NCI-H2196 treated with DMSO at 0.1 percent for 48 hours (cell line): Measurements from ENCODE around the gene HOXA9.

Source experiments
- DNase-seq: peaks from one replicate; lab custom pipeline; 2025; ENCODE audit not compliant: unreplicated experiment; lab: John Stamatoyannopoulos, UW

Gene HOXA9

GRCh38 chr7:27188386-27189294, 23.3 kb upstream of the HOXA9 start:
- DNase-seq, result no peak

DNA sequence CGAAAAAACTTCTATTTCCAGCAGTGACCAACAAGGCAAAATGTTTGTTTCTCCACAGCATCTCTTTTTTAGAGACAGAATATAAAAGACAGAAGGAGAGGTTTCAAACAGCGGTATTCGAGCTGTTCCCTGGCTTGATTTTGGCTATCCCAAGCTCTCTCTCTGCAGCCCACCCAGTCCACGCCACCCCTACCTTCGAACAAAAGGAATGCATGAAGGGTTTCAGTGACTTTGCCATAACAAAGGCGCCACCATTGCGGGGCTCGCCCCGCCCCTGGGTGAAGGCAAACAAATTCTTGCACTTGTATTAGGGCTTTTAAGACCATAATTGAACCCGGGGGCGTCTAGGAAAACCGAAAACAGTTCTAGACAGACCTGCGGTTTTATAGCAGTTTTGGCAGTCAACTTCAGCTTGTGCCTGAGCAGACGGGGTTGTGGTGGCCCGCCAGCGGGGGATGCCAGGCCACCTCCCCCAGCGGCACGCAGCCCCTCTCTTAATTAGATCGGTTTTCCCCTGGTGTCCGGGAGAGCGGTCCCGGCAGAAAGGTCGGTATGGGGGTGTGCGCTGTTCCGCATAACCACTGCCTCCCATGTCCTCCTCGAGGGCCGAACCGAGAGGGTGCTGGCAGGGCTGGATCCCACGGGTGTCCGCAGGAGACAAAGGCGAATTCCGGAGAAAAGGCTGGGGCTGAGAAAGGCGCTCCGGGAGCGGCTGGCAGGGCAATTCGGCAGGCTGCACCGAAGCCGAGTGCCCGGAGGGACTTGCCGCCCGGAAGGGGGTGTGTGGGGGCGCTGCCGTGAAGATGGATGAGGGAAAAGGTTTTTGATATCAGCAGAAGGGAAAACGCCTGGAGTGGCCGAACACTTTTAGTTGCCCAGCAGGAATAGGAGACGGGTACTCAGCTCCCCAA, 22.4 kb upstream of the HOXA9 start:
- no peak for DNase-seq

DNA sequence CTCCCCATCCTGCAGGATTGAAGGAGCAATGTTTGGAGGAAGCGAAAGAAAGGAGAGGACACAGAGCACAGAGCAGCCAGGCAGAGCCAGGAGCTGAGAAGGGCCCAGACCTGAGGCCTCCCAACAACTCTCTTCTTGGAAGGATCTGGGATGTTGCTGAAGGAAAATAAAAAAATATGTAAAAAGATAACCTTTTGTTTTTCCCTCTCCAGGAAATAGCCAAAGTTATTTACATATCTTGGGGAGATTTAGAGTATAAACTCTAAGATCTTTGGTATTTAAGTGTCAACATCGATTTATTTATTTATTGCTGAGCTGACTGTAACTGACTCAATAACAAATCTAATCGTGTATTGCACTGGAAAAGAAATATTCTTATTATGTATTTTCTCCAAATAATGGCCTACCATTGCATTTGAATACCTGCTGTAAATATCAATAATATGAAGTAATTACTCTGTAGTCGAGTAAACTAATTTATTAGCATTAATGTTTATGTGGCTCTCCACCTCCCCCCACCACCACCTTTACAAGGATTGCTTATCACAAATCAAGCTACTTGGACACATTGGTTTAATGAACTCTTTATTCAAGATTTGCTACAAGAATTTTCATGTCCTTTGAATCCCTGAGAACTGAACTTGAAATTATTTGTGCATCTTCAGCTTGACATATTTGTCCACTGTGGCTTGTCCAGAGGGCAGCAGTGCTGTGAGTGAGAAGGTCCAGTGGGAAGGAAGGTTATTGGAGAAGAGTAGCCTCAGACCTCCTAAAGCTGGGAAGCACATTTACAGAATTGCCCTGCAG, 21.5 kb upstream of the HOXA9 start:
- no peak for DNase-seq

- DNase-seq, result no peak
Measured at GRCh38 chr7:27185854-27186667, 20.7 kb upstream of the HOXA9 start.

GRCh38 chr7:27185013-27185853, 19.9 kb upstream of the HOXA9 start, which contains the start of gene HOXA11:
Gene HOXA11, minus strand, starts transcription at chr7:27185232. Its CDS starts 88 bp downstream, at chr7:27185144.
- no peak for DNase-seq

- DNase-seq, result no peak
Measured at GRCh38 chr7:27184337-27185012, 19.1 kb upstream of the HOXA9 start.

GRCh38 chr7:27183682-27184336, 18.5 kb upstream of the HOXA9 start:
- no peak for DNase-seq

DNA sequence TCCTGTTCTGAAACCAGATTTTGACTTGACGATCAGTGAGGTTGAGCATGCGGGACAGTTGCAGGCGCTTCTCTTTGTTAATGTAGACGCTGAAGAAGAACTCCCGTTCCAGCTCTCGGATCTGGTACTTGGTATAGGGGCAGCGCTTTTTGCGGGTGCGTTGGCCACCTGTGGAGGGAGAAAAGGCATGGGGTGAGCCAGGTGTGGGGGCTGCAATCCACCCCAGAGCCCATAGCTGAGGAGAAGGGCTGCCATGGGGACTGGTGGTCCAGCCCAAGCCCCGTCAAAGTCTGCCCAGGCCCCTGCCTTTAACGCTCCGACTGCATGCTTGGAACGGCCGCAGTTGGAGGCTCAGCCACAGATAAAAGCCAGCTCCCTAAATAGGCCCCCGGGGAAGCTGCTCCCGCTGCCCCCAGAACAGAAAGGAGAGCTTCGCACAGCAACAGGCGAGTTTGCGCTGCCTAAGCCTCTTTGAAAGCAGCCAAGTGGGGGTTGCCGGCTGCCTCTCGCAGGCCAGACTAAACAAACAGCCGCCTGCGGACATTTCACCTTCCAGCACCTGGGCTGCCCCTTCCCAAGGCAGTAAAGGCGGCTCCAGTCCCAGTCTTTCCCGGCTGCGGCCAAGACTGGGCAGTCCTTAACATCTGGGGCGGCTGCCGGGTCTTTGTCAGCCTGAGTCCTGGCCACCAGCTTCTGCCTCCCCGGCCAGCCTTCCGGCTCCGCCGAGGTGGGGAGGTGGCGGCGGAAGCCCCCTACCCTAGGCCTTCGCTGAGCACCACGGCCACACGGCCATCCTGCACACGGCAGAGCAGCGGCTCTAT, 17.7 kb upstream of the HOXA9 start:
- DNase-seq, result no peak

- no peak for DNase-seq
Measured at GRCh38 chr7:27182285-27182841, 17.0 kb upstream of the HOXA9 start.

DNA sequence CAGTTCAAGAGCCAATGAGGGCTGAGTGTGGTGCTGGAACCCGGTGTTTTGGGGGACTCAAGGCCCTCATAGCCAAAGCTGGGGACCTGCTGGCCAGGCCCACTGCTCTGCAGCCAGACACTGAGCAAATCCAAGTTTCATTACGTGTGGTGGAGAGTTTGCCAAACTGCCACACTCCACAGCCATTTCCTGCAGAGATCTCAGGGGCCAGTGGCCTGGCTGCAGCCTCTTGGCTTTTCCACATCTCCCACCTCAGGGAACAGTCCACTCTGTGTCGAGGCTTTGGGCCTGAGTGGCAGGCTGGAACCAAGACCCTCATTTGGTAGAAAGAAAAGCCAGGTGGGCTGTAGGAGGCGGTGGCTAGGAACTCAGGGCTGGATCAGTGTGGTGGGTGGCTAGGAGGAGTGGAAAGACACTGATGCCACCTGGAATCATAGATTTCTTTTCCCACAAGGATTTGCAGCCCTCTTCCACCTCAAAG, 16.5 kb upstream of the HOXA9 start:
- DNase-seq, result no peak

- DNase-seq, result no peak
Measured at GRCh38 chr7:27180431-27181420, 15.4 kb upstream of the HOXA9 start.

DNA sequence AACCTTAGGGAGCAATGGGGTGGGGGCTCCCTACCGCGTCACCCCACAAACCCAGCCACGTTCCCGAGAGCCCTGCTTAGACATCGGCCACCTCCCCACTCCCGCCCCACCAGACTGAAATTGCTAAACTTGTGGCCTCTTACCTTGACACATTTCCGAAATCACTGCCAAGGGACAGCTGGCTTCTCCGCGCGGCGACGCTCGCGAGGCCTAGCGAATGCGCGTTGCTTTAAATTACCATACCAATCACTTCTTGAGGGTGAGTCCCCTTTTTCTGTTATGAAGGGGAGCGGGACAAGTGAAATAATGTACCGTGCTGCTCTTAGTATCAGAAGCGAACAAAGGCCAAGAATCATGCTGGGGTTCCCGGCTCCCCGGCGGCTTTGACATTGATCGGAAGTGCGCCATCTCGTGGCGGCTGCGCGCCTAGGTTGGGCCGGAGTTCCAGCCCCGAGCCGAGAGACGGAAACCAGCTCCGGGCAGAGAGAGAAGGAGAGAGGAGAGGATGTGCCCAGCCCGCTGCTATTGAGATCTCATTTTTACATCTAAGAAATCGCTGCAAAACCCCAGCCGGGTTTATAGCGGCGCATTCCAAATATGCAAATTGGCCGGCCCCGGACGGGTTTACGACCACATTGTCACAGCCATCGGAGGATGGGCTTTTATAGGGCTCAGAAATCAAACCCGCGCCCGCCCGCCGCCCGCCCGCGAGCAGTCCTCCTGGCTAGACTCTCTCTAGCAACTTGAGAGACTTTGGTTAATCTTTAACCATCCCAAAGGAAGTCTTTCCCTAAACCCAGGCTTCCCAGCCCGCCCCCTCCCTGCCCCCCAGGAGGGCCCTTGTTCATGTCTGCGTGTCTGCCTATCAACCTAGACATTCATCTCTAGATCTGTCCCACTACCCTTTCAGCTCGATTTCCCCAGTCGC, 14.4 kb upstream of the HOXA9 start:
- no peak for DNase-seq

DNA sequence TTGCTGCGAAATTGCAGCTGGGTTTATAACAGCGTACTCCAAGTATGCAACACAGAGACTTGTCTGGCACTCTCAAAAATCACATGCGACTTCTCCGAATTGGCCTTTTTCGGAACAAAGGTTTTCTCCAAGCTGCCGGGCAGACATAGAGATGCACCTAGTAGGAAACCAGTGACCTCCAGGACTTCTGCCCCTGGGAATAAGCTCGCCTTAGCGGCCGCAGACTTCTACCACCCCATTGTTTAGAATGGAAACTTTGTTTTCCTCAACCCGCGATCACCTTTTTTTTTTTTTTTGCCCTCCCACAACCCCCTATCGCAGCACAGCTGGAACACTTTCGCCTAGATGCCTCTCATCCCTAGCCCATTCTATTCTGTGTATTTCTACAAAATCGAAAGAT, 13.7 kb upstream of the HOXA9 start:
- no peak for DNase-seq

GRCh38 chr7:27178366-27178765, 13.0 kb upstream of the HOXA9 start:
- no peak for DNase-seq
